Measurements from ENCODE around the gene GAGE12E. TPM values are rescaled to one million over a fixed set of nuclear protein-coding genes. Genes with fewer than 3 reads are reported as not detected.
"Not testable (repeated sequence)": the region's sequence is repeated elsewhere in the genome, so short reads cannot be mapped to it uniquely, and the experiment has no call there.

Gene GAGE12E
- not detected in 2 replicates for total RNA-seq

DNA sequence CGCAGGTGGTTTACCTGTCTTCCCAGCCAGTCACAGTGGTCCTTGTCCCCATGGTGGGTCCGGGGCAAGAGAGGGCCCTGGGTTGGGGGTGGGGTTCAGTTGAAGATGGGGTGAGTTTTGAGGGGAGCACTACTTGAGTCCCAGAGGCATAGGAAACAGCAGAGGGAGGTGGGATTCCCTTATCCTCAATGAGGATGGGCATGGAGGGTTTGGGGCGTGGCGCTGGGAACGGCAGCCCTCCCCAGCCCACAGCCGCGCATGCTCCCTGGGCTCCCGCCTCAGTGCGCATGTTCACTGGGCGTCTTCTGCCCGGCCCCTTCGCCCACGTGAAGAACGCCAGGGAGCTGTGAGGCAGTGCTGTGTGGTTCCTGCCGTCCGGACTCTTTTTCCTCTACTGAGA, at the start of gene GAGE12E:
GAGE12E (plus strand) TSS at position 301 of the 400 bp plus-strand sequence. CDS start 1,155 bp downstream, outside the sequence.
- H3K4me3 Mint-ChIP-seq; H3K36me3 Mint-ChIP-seq (ENCODE audit: low read depth); DNase-seq; H3K9me3 Mint-ChIP-seq; H3K4me1 Mint-ChIP-seq; H3K27me3 Mint-ChIP-seq; H3K27ac Mint-ChIP-seq; intact Hi-C loops (cut with micrococcal nuclease): not testable (repeated sequence)

DNA sequence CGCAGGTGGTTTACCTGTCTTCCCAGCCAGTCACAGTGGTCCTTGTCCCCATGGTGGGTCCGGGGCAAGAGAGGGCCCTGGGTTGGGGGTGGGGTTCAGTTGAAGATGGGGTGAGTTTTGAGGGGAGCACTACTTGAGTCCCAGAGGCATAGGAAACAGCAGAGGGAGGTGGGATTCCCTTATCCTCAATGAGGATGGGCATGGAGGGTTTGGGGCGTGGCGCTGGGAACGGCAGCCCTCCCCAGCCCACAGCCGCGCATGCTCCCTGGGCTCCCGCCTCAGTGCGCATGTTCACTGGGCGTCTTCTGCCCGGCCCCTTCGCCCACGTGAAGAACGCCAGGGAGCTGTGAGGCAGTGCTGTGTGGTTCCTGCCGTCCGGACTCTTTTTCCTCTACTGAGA, 19.2 kb upstream of the GAGE12E start, which contains the start of gene GAGE12C:
GAGE12C (plus strand) TSS at position 301 of the 400 bp plus-strand sequence. CDS start 1,155 bp downstream, outside the sequence.
- H3K9me3 Mint-ChIP-seq; H3K27ac Mint-ChIP-seq; intact Hi-C loops (cut with micrococcal nuclease); H3K4me1 Mint-ChIP-seq; DNase-seq; H3K36me3 Mint-ChIP-seq (ENCODE audit: low read depth); H3K4me3 Mint-ChIP-seq; H3K27me3 Mint-ChIP-seq: not testable (repeated sequence)

DNA sequence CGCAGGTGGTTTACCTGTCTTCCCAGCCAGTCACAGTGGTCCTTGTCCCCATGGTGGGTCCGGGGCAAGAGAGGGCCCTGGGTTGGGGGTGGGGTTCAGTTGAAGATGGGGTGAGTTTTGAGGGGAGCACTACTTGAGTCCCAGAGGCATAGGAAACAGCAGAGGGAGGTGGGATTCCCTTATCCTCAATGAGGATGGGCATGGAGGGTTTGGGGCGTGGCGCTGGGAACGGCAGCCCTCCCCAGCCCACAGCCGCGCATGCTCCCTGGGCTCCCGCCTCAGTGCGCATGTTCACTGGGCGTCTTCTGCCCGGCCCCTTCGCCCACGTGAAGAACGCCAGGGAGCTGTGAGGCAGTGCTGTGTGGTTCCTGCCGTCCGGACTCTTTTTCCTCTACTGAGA, 9.7 kb upstream of the GAGE12E start, which contains the start of gene GAGE12D:
GAGE12D (plus strand) TSS at position 301 of the 400 bp plus-strand sequence. CDS start 1,155 bp downstream, outside the sequence.
- H3K4me3 Mint-ChIP-seq; intact Hi-C loops (cut with micrococcal nuclease); DNase-seq; H3K27me3 Mint-ChIP-seq; H3K9me3 Mint-ChIP-seq; H3K36me3 Mint-ChIP-seq (ENCODE audit: low read depth); H3K4me1 Mint-ChIP-seq; H3K27ac Mint-ChIP-seq: not testable (repeated sequence)

- H3K9me3 Mint-ChIP-seq; intact Hi-C loops (cut with micrococcal nuclease); H3K36me3 Mint-ChIP-seq (ENCODE audit: low read depth); H3K27me3 Mint-ChIP-seq; H3K4me3 Mint-ChIP-seq; DNase-seq; H3K4me1 Mint-ChIP-seq; H3K27ac Mint-ChIP-seq: not testable (repeated sequence)
Observed at GRCh38 chrX:49560542-49560941, 9.5 kb downstream of the GAGE12E start, which contains the start of gene GAGE12F. Gene GAGE12F (plus strand): TSS chrX:49560842. CDS start chrX:49561997, 1,155 bp downstream.

GRCh38 chrX:49568728-49569127, 17.6 kb downstream of the GAGE12E start:
- H3K4me1 Mint-ChIP-seq; DNase-seq; H3K27ac Mint-ChIP-seq; H3K27me3 Mint-ChIP-seq; intact Hi-C loops (cut with micrococcal nuclease); H3K9me3 Mint-ChIP-seq; H3K4me3 Mint-ChIP-seq; H3K36me3 Mint-ChIP-seq (ENCODE audit: low read depth): not testable (repeated sequence)

GRCh38 chrX:49569152-49569551, 18.1 kb downstream of the GAGE12E start:
- H3K4me1 Mint-ChIP-seq; H3K27ac Mint-ChIP-seq; H3K9me3 Mint-ChIP-seq; H3K36me3 Mint-ChIP-seq (ENCODE audit: low read depth); DNase-seq; H3K4me3 Mint-ChIP-seq; H3K27me3 Mint-ChIP-seq; intact Hi-C loops (cut with micrococcal nuclease): not testable (repeated sequence)

GRCh38 chrX:49570100-49570499, 19.0 kb downstream of the GAGE12E start, which contains the start of gene GAGE12G:
Gene GAGE12G (plus strand): TSS chrX:49570400. CDS start chrX:49571555, 1,155 bp downstream.
- H3K4me3 Mint-ChIP-seq; intact Hi-C loops (cut with micrococcal nuclease); DNase-seq; H3K9me3 Mint-ChIP-seq; H3K36me3 Mint-ChIP-seq (ENCODE audit: low read depth); H3K27ac Mint-ChIP-seq; H3K4me1 Mint-ChIP-seq; H3K27me3 Mint-ChIP-seq: not testable (repeated sequence)

- H3K9me3 Mint-ChIP-seq; H3K36me3 Mint-ChIP-seq (ENCODE audit: low read depth); H3K27me3 Mint-ChIP-seq; intact Hi-C loops (cut with micrococcal nuclease); DNase-seq; H3K4me1 Mint-ChIP-seq; H3K27ac Mint-ChIP-seq; H3K4me3 Mint-ChIP-seq: not testable (repeated sequence)
Observed at GRCh38 chrX:49579649-49580048, 28.6 kb downstream of the GAGE12E start, which contains the start of gene GAGE12H. Gene GAGE12H (plus strand): TSS chrX:49579949. CDS start chrX:49581104, 1,155 bp downstream.

DNA sequence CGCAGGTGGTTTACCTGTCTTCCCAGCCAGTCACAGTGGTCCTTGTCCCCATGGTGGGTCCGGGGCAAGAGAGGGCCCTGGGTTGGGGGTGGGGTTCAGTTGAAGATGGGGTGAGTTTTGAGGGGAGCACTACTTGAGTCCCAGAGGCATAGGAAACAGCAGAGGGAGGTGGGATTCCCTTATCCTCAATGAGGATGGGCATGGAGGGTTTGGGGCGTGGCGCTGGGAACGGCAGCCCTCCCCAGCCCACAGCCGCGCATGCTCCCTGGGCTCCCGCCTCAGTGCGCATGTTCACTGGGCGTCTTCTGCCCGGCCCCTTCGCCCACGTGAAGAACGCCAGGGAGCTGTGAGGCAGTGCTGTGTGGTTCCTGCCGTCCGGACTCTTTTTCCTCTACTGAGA, 38.1 kb downstream of the GAGE12E start, which contains the start of gene GAGE2A:
GAGE2A (plus strand) TSS at position 301 of the 400 bp plus-strand sequence. CDS start 1,155 bp downstream, outside the sequence.
- H3K4me3 Mint-ChIP-seq; intact Hi-C loops (cut with micrococcal nuclease); H3K27me3 Mint-ChIP-seq; H3K4me1 Mint-ChIP-seq; H3K9me3 Mint-ChIP-seq; DNase-seq; H3K27ac Mint-ChIP-seq; H3K36me3 Mint-ChIP-seq (ENCODE audit: low read depth): not testable (repeated sequence)

DNA sequence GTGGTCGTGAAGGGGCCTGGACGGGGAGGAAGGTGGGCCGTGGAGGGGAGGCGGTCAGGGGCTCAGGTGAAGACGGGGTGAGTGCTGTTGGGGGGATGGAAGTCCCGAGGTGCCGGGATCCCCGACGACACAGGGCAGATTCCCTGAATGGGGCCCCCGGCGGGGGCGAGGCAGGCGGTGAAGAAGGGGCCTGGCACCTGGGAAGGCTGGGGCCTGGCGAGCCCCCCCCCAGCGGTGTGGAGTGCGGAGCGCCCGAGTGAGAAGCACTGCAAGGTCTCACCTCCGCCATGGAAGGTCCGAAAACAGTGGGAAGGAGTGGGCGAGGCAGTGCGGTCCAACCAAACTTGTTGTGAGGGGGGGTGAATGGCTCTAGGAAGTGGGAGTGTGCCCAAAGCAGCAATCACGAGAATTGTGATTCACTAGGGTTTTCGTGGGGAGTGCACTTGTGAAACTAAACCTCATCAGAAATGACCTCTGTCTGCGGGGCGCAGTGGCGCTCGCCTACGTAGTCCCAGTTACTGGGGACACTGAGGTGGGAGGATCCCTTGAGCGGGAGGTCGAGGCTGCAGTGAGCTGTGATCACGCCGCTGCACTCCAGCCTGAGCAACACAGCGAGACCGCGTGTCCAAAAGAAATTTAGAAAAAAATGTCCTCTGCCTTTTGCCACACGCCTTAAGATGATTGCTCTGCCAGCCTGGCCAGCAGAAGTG, 38.8 kb downstream of the GAGE12E start:
- DNase-seq; intact Hi-C loops (cut with micrococcal nuclease); H3K4me3 Mint-ChIP-seq; H3K27me3 Mint-ChIP-seq; H3K9me3 Mint-ChIP-seq; H3K27ac Mint-ChIP-seq; H3K36me3 Mint-ChIP-seq (ENCODE audit: low read depth); H3K4me1 Mint-ChIP-seq: not testable (repeated sequence)

DNA sequence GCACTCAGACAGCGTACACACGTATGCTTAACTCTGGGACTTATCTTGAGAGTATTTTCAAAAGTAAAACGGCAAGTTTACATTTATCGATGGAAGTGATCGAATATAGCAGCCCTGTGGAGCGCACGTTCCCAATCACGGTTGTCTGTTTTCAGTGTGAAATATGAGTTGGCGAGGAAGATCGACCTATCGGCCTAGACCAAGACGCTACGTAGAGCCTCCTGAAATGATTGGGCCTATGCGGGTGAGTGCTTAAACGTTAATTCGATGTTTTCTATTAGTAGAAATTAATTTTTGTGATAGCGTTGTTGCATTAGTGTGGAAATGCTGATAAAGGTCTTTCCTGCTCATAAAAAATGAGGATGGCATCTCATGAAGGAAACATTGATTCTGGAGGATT, 39.4 kb downstream of the GAGE12E start:
- H3K36me3 Mint-ChIP-seq (ENCODE audit: low read depth); H3K9me3 Mint-ChIP-seq; H3K4me1 Mint-ChIP-seq; H3K27me3 Mint-ChIP-seq; intact Hi-C loops (cut with micrococcal nuclease); H3K4me3 Mint-ChIP-seq; H3K27ac Mint-ChIP-seq: not testable (repeated sequence)
- DNase-seq: peak; percentile 54

GRCh38 chrX:49598720-49599119, 47.6 kb downstream of the GAGE12E start, which contains the start of gene GAGE1:
Gene GAGE1 (plus strand): TSS chrX:49599020. CDS start chrX:49600175, 1,155 bp downstream.
- H3K36me3 Mint-ChIP-seq (ENCODE audit: low read depth); H3K27me3 Mint-ChIP-seq; H3K4me3 Mint-ChIP-seq; DNase-seq; H3K9me3 Mint-ChIP-seq; H3K27ac Mint-ChIP-seq; intact Hi-C loops (cut with micrococcal nuclease); H3K4me1 Mint-ChIP-seq: not testable (repeated sequence)

Measured in activated CD4-positive, alpha-beta T cell treated with anti-CD3 and anti-CD28 coated beads, Interleukin-2, amount 10 ng/mL, durations not matched to agents 24 days and 14 days (primary cell).